GM19468 (cell line): ENCODE measurements around the gene HAPLN3.

Experiments
- ATAC-seq: cut with Tn5 transposase; IDR thresholded peaks from one replicate; pipeline ENCODE4 v1.9.1; 2021; ENCODE audit warnings: mild to moderate bottlenecking, moderate library complexity, moderate number of reproducible peaks; ENCODE audit not compliant: unreplicated experiment; ENCODE audit errors: extremely low read depth

Gene HAPLN3

DNA sequence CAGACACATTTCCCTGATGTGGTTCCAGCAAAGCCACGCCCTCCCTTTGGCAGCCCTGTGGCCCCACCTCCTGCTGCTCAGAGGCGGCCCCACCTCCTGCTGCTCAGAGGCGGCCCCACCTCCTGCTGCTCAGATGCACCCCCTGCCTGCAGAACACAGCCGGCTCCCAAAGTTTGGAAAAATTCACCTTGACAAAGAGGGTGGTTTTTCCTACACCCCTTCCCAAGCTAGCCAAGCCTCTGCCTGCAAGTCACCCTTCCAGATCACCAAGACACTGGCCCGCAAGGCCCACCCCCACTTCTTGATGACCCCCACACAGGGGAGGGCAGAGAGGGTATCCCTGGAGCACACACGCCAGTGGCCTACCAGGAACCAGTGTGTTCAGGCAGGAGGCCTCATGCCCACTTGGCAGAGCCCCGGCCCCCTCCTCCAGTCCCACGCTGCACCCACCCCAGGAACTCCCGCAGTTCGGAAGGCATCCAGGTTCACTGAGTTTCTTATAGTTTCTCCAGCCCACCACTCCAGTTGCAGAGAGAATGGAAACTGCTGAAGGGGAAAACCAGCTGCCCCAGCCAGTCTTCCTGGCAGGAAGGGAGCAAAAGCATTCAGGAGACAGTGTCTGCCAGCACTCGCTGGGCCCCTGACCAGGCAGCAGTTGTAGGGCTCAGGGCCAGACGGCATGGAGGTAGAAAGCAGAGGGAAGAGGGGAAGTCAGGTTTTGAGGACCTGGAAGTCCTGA is 2.3 kb upstream of the HAPLN3 start:
- no peak for ATAC-seq

DNA sequence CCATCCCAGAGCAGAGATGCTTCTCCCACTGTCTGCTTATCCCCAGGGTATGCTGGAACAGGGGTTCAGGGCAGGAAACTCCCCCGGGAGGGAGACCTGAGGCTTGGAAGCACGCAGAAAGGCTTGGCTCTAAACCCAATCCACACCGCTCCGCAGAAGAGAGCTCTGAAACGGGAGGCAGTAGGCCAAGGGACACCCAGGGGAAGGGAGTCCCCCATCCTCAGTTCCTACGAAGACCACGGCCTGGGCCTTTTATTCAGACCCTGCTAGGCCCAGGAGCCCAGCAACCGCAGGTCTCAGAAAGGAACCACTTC is 1.8 kb upstream of the HAPLN3 start:
- ATAC-seq, result no peak

DNA sequence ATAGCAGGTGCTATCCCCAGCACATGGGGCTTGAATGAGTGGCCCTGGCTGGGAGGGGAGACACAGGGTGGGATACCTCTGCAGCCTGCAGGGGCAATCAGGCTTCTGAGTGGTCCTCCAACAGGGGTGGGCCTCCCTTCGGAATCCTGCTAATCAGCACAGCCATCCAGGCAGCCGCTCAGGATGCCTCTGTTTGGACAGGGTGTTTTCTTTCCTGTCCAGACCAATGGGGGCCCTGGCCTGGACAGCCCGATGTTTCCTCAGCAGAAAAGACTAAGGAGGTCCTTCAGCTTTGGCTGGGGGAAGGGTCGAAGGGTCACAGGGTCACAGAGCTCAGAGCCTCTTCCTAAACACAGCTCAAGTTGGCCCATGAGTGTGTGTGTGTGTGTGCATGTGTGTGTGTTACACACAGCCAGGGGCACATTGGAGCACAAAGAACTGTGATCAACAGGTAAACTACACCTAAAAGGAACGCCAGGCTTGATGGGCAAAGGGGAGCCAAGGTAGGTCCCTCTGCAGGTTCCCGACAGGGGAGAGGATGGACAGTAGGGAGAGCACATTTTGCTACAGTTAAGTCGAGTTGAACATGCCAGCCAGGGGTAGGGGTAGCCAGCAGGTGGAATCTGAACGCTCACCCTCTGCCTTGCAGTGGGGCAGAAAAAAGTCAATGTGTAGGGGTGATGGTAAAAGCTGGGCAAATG is 1.1 kb upstream of the HAPLN3 start:
- no peak for ATAC-seq

DNA sequence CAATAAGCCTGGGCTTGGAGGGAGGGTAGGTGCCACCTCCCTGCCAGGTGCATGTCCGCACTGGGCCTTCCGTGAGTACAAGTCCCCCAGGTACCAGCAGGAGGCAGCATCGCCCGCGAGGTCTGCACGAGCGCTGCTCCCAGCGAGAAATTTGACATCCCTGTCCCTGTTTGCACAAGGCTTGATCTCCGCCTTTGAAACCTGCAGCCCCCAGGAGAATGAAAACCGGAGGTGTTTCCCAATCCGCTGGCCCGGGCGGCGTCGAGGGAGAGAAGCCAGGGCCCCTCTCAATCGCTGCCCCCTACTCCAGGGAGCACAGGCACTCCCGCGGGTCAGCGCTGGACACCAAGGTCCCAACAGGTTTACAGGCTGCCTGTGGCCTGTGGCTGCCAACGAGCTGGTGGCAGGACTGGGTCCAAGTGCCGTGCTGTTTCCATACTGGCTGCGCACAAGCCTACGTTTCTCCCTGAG is 961 bp downstream of the HAPLN3 start:
- ATAC-seq, result peak; percentile 50

DNA sequence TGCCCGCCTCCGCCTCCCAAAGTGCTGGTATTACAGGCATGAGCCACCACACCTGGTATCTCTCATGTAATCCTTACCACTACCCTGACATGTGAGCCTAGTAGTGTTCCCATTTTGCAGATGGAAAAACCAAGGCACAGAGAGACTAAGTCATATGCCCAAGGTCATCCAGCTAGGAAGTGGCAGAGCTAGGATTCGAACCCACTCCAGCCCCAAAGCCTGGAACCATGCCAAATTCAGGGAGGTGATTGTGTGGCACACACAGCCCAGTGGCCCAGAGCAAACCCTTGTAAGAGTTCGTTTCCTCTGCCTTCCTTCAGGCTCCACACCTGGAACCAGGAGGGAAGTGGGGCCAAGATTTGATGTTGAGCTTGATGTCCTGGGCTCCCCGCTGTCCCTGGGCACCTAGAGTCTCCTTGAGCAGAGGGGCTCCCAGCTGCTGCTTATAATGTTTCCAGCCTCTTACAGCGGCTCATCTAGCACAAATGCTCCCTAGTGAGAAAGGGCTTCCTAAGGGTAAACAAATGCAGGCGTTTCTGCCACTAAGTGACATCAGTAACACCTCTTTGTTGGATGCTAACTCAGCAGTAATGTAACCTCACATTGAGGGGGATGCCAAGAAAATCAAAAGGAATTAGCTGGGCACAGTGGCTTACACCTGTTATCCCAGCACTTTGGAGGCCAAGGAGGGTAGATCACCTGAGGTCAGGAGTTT is 3.6 kb downstream of the HAPLN3 start:
- no peak for ATAC-seq

DNA sequence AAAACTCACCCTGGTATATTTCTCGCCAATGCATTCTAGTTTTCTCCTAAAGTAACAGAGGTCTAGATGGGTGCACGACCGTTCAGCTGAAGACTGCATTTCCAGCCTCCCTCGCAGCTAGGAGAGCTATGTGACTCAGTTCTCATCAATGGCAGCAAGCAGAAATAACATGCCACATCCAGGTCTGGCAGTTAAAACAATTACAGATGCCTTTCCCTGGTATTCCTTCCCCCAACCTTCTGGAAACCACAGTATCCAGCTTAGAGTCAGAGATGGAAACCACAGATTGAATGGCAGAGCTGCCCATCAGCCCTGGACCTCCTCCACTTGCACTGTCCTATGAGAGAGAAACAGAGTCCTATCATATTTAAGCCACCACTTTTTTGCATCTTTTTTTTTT is 4.8 kb downstream of the HAPLN3 start:
- ATAC-seq, result no peak

DNA sequence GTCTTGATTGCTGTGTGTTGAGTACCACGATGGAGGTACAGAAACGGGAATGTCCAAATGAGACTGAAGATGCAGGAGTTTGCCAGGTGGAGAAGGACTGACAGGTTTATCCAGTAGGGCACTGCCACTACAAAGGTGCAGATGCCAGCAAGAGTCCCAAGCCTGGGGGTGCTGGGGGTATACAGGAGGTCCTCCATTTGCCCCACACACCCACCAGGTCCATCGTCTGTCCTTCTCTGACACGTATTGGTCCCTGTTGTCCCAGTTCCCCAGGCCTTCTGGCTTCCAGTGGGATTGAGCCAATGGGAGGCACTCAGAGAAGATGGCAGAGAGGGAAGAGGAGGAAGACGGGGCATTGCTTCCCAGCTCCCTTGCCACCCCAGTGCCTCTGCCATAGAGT is 6.6 kb downstream of the HAPLN3 start:
- ATAC-seq, result no peak

DNA sequence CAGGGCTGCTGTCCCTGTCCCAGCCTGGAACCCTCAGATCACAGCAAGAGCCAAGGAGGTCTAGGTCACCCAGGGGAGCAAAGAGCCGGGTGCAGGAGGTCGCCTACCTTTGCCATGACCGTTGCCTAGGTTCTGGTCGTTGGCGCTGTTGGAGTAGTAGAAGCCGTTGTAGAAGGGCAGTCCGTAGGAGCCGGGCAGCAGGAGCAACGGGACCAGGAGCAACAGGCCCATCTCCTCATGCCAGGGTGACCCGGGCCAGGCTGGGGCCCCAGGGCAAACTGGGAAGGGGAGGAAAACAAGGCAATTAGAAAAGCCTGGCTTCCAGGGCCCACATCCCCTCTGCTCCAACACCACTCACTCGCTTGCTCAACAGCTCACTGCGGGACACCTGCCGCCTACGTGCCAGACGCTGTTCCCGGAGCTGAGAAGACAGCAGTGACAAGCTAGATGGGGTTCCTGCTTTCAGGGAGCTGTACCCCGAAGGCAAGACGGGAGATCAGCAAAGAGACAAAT is 8.2 kb downstream of the HAPLN3 start:
- no peak for ATAC-seq

DNA sequence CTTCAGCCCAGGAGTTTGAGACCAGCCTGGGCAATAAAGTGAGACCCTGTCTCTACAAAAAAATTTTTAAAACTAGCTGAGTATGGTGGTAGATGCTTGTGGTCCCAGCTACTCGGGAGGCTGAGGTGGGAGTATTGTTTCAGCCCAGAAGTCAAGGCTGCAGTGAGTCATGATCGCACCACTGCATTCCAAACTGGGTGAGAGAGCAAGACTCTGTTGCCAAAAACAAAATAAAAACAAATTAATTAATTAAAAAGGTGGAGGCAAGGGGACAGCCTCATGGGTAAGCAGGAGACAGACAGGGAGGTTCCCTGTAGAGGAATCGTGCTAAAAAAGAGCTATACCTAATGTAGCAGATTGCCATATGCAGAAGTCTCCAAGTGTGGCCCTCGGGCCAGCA is 12.6 kb downstream of the HAPLN3 start:
- no peak for ATAC-seq

DNA sequence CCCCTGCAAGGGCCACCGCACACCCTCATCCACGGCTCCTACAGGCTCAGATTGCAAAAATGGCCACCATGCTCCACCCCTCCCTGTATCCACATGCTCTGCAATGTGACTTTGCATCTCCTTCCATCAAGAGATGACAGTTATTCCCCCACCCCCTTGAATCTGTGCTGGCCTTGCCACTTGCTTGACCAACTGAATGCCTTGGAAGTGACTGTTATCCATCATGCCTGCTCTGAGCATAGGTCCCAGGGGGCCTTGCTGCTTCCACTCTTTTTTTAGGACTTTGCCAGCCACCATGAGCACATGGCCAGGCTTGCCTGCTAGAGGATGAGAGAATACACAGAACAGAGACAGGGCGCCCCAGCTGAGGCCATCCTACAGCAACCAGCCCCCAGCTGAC is 13.6 kb downstream of the HAPLN3 start:
- ATAC-seq, result no peak

DNA sequence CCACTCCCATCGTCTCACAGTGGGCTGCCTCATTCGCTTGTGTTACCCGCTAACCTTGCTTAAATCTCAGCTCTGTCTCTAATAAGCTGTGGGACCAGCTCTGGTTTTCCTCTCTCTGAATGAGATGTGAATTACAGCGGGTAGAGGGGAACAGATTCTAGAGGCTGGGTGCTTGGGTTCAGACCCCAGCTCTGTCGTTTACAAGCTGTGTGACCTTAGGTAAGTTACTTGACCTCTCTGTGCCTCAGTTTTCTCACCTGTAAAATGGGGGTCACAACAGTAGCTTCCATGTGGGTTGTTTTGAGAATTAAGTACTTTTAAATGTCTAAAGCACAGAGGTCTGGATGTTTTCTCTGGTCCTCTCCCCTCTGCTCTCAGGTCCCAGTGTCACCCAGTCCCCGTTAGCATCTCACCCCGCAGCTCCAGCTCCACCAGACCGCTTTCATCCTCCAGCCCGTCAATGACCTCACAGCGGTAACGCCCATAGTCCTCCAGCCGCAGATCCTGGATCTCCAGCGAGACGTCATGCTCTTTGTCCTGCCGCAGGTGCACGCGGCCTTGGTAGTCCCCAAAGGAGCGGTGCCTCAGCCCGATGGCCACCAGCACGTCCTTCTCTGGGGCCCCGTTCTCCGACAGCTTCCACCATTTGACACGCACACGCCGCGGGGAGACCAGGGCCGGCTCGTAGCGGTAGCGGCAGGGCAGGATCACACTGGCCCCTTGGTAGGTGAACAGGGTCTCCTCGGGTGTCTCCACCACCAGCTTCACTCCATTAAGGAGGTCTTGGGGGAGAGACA is 14.2 kb downstream of the HAPLN3 start:
- ATAC-seq, result no peak

DNA sequence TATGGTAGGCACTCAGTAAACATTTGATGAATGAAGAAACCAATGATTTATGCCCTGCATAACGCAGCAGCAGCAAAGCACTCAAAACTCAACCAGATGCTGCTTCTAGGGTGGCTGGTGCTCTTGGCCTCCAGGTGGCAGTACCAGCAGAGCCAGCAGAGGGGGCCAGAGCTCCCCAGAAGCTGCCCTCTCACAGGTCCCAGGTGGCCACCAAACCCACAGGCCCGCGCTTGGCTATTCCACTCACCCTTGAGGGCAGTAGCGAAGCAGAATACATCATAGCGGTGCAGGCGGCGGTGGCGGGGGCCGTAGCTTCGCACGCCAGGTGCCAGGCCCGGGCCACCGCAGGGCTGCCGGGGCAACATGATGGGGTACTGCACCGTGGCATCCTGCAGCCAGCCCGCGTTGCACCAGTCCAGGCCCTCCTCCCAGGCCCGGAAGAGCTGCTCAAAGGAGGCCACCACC is 16.6 kb downstream of the HAPLN3 start:
- ATAC-seq, result no peak

DNA sequence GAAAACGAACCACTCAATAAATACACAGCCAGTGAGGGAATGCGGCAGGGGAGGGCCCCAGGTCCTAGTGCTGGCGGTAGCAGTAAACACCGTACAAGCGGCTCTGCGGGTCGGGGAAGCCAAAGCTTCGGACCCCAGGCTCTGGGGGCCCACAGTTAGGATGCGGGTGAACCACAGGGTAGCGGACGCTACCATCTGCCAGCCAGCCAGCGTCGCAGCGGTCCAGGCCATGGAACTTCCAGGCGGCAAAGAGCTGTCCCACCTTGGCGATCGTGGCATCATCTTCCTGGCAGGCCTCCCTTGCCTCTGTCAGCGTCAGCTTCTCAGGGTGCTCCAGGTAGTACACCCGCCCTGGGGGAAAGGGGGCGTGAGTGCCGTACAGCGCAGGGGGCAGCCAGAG is 17.4 kb downstream of the HAPLN3 start:
- ATAC-seq, result no peak

DNA sequence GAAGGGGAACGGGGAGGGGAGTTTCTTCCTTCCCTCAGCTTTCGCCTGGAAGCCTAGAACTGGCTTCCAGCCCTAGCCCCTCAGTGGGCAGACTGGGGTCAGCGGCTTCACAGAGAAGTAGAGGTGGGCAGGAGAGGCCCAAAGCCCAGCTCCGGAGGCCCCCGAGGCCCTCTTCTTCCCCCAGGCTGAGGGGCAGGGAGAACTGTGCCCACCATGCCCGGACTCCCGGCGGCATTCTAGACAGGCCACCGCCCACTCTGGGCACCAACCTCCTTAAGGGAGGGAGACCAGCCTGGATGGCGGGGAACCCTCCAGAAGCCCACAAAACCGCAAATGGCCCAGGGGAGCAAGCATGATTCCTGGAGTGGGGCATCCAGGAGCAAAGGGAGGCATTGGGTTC is 17.9 kb downstream of the HAPLN3 start:
- ATAC-seq, result no peak

DNA sequence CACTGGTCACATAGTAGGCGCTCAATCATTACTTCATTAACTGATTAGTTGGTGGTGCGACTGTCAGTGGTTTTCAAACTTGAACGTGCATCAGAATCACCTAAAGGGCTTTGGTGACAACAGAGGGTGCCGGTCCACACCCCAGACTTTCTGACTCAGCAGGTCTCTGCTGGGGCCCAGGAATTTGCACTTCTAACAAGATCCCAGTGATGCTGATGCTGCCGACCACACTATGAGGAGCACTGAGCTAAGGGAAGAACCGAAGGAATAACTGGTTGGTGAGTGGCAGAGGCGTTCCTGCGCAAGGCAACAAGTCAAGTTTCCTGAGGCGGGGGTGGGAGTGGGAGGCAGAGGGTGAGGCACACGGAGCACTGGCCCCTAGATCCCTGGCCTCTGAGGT is 18.8 kb downstream of the HAPLN3 start:
- no peak for ATAC-seq

DNA sequence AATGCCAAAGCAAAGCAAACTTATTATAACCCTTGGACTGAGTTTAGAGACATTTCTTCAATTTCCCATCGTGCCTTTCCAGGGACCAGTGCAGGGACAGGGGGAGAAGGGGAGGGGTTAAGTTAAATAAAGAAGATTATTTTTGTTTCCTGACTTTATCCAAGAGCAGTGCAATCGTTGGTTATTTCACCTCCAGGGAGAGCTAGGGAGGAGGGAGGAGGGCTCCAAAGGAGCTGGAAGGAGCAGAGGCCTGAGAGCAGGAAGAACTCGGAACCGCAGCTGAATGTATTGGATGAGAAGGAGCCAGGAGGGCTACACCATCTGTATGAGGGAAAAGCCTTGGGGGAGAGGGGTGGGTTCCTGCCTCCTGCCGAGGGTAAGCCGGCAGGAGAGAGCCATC is 20.7 kb downstream of the HAPLN3 start:
- no peak for ATAC-seq

DNA sequence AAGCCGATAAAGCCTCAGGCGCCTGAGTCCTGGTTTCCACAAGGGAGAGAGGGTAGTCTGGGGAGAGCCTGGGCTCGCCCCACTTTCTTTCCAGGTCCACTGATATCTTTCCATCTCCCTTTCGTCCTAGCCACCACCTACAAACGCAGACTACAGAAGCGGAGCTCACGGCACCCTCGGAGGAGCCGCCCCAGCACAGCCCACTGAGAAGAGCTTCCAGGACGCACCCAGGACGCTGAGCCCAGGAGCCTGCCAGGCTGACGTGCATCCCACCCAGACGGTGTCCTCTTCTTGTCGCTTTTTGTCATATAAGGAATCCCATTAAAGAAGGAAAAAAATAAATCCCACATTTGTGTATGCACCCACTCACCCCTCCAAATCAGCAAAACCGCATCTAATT is 21.1 kb downstream of the HAPLN3 start:
- ATAC-seq, result no peak

DNA sequence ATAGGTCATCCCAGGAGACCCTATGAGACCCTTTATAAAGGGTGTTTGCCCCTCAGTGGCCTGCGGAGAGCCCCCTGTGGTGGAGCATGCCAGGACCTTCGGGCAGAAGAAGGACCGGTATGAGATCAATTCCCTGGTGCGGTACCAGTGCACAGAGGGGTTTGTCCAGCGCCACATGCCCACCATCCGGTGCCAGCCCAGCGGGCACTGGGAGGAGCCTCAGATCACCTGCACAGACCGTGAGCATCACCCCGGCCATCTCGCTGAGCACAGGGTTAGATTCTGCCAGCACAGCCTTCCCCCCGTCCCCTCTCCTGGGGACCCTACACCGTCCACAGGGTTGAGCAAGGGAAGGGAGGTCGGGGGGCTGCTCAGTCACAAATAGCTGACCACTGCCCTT is 21.6 kb downstream of the HAPLN3 start:
- no peak for ATAC-seq

DNA sequence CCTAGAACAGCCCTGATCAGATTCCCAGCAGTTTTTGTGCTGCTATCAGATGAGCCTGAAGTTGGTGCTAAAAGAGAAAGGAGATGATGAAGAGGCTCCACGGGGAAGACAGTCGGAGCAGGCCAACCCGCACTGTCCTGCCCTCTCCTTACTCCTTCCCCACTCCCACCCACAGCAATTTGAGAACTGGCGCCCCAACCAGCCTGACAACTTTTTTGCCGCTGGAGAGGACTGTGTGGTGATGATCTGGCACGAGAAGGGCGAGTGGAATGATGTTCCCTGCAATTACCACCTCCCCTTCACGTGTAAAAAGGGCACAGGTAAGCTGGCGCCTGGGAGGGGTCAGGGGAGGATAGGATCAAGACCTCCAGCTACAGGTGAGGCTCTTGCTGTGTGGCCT is 22.6 kb downstream of the HAPLN3 start:
- ATAC-seq, result no peak

DNA sequence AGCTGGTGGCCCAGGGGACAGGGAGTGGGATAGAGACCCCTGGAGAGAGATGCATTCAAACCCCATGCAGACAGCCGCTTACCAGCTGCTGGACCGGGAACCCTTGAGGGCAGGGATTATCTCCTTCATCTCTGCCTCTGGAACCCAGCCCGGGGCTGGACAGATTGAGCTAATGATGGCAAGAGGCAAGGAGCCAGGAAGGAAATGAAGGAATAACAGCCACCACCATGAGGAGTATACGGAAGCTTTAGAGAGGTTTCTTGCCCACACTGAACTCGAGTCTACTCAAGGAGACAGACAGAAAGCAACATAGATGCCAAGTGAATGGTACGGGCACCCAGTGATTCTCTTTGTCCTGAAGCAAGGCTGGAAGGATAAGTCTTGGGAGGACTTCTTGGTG is 23.2 kb downstream of the HAPLN3 start:
- no peak for ATAC-seq
